A549 treated with CORT108297 at 1 μM for 4 hours (cell line): Measurements from ENCODE around the gene PRKACA. TPM values are rescaled to one million over a fixed set of nuclear protein-coding genes. Genes with fewer than 3 reads are reported as not detected.

Source experiments
- total RNA-seq: library from RNA; stranded (reverse); fragments of 200-300 nt; extraction: Qiagen RNA extraction; gene quantifications from 5 replicates; pipeline ENCODE4 v1.2.3, GENCODE V29; 2022

Gene PRKACA
- total RNA-seq: 30.6 to 37.8 TPM (median 34.4 TPM) in 5 replicates

GRCh38 chr19:14117668-14118164, at the start of gene PRKACA:
PRKACA (minus strand) TSS chr19:14117762; CDS start chr19:14117547, 215 bp downstream.

GRCh38 chr19:14136509-14137281, 19.1 kb upstream of the PRKACA start, which contains the start of gene ASF1B:
ASF1B (minus strand) TSS chr19:14136589; CDS start chr19:14136456, 133 bp downstream.

DNA sequence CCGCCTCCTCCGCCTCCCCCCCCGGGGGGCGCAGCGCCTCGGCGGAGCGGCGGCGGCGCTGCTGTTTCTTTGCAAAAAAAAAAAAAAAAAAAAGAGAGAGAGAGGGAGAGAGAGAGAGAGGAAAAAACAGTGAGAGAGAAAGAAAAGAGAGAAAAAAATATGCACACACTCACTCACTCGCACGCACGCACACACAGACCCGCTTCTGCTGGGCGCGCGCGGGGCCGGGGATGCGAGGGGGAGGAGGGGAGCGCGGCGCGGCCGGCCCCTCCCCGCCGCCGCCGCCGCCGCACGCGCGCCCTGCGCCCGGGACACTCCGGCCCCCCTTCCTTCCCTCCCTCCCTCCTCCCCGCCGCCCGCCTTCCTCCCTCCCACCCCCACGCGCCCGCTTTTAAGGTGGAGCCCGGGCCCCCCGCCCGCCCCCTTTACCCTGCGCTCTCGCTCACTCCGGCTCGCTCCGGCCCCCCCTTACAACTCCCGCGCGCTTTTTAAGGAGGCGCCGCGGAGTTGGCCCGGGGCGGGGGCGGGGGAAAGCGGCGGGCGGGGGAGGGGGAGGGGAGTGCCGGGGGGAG, 27.0 kb downstream of the PRKACA start, which contains the start of gene SAMD1:
SAMD1 (minus strand) TSS at position 243 of the 572 bp plus-strand sequence.

GRCh38 chr19:14085309-14085995, 32.1 kb downstream of the PRKACA start, which contains the start of gene C19orf67:
C19orf67 (minus strand) TSS chr19:14085783; CDS start chr19:14085627, 156 bp downstream.

DNA sequence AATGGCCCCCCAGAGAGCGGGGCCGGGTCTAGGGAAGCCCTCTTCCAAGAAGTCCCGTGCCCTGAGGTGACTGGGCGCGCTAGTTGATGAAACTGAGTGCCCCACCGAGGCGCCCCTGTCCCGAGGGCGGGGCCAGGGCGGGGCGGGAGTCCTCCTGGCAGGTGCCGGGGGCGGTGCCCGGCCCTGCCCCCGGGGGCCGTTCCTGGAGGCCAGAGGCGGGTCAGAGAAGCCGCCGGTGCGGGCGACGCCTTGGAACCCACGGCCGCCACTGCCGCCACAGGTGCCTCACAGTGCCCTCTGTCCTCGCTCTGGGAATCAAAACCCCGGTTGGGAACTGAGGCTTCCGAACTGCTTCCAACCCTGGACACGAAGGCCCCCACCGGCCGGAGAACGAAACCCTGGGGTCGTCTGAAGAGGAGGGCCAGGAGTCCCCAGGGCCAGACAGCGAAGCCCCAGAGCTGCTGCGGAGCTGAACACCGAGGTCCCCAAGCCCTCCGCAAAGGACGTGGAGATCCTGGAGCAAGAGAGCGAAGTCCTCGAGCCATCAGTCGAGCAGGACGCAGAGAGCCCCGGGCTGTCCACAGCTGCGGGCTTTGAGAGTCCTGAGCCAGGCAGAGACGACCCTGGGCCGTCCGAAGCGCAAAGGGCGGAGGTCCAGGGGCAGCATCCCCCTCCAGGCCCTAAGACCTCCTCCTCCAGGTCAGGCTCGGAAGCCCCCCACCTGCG, 44.9 kb downstream of the PRKACA start, which contains the start of gene MISP3:
MISP3 (plus strand) TSS at position 252 of the 726 bp plus-strand sequence. CDS start 524 bp downstream, outside the sequence.

GRCh38 chr19:14061751-14062557, 55.6 kb downstream of the PRKACA start, which contains the start of gene PALM3:
PALM3 (minus strand) TSS chr19:14062076; CDS start chr19:14061980, 96 bp downstream.

Other genes with a start within 250 kb of the PRKACA start
- 1.4 to 4.1 TPM (median 3.2 TPM) in 5 replicates for gene NANOS3, start 240.6 kb downstream of the PRKACA start, total RNA-seq
- gene BRME1, start 211.6 kb downstream of the PRKACA start, total RNA-seq: 0.36 to 1.3 TPM (median 0.60 TPM) in 5 replicates
- gene CC2D1A, start 211.6 kb downstream of the PRKACA start, total RNA-seq: 8.6 to 11.6 TPM (median 10.3 TPM) in 5 replicates
- 0.88 to 1.8 TPM (median 1.1 TPM) in 5 replicates for gene PODNL1, start 179.3 kb downstream of the PRKACA start, total RNA-seq
- 13.2 to 23.3 TPM (median 22.1 TPM) in 5 replicates for gene DCAF15, start 165.3 kb downstream of the PRKACA start, total RNA-seq
- gene RFX1, start 111.4 kb downstream of the PRKACA start, total RNA-seq: 3.7 to 6.3 TPM (median 5.7 TPM) in 5 replicates
- gene RLN3, start 89.6 kb downstream of the PRKACA start, total RNA-seq: not detected in 5 replicates
- 8.5 to 11.7 TPM (median 10.9 TPM) in 5 replicates for gene IL27RA, start 86.0 kb downstream of the PRKACA start, total RNA-seq
- gene PALM3, start 55.7 kb downstream of the PRKACA start, total RNA-seq: 1.6 to 2.6 TPM (median 2.2 TPM) in 5 replicates
- 1.8 to 5.3 TPM (median 4.0 TPM) in 5 replicates for gene MISP3, start 45.0 kb downstream of the PRKACA start, total RNA-seq
- not detected in 5 replicates for gene C19orf67, start 32.0 kb downstream of the PRKACA start, total RNA-seq
- 38.1 to 46.8 TPM (median 44.2 TPM) in 5 replicates for gene SAMD1, start 27.0 kb downstream of the PRKACA start, total RNA-seq
- 32.5 to 34.1 TPM (median 32.8 TPM) in 5 replicates for gene ASF1B, start 18.8 kb upstream of the PRKACA start, total RNA-seq
- 2.1 to 3.7 TPM (median 3.4 TPM) in 5 replicates for gene ADGRL1, start 88.4 kb upstream of the PRKACA start, total RNA-seq